B cell (primary cell): ENCODE measurements around the gene DOCK1.

ENCODE experiments used
- EZH2 ChIP-seq: IDR thresholded peaks from 2 replicates; pipeline ENCODE4 v1.6.1; 2012; ENCODE audit warnings: borderline replicate concordance, low read depth, mild to moderate bottlenecking, moderate library complexity, low read length; ENCODE audit not compliant: insufficient read depth, poor library complexity, severe bottlenecking
- TF ChIP-seq, protein P1 (sequence below): fragments of 200-600 bp; IDR thresholded peaks from one replicate; pipeline ENCODE4 v1.8.0; 2022; ENCODE audit warnings: antibody characterized with exemption, mild to moderate bottlenecking

DNA sequence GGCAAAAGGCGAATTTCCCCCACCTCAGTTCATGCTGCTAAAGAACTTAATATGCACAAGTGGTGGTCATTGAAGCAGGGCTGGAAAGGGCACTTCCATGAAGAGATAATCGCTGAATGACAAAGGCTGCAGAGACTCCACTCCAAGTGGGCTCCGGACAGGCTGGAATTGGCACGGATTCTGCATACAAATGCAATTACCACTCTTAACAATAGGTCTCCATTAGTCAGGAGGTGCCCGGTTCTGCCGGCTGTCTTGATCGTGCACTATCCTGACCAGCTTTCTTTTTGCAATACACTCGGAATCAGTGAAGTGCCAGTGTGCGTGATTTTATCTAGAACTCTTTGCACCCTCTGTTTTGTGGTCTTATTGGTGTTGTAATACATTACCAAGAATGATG is 241.4 kb downstream of the DOCK1 start:
- TF ChIP-seq, protein P1, sequence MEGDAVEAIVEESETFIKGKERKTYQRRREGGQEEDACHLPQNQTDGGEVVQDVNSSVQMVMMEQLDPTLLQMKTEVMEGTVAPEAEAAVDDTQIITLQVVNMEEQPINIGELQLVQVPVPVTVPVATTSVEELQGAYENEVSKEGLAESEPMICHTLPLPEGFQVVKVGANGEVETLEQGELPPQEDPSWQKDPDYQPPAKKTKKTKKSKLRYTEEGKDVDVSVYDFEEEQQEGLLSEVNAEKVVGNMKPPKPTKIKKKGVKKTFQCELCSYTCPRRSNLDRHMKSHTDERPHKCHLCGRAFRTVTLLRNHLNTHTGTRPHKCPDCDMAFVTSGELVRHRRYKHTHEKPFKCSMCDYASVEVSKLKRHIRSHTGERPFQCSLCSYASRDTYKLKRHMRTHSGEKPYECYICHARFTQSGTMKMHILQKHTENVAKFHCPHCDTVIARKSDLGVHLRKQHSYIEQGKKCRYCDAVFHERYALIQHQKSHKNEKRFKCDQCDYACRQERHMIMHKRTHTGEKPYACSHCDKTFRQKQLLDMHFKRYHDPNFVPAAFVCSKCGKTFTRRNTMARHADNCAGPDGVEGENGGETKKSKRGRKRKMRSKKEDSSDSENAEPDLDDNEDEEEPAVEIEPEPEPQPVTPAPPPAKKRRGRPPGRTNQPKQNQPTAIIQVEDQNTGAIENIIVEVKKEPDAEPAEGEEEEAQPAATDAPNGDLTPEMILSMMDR: no peak
- TF ChIP-seq EZH2: no peak
